GM18858 (cell line): ENCODE data around the gene TRMT10C.
"Not testable (repeated sequence)": the region's sequence is repeated elsewhere in the genome, so short reads cannot be mapped to it uniquely, and the experiment has no call there.

Experiments used
- ATAC-seq: cut with Tn5 transposase; IDR thresholded peaks from one replicate; pipeline ENCODE4 v1.9.1; 2021; ENCODE audit not compliant: unreplicated experiment

The TRMT10C gene

GRCh38 chr3:101548527-101549105 lies 13.1 kb upstream of the TRMT10C start:
- ATAC-seq = no peak

- ATAC-seq = no peak
Measured at GRCh38 chr3:101549473-101549872, 12.2 kb upstream of the TRMT10C start.

- ATAC-seq = not testable (repeated sequence)
Measured at GRCh38 chr3:101551359-101552081, 10.1 kb upstream of the TRMT10C start.

DNA sequence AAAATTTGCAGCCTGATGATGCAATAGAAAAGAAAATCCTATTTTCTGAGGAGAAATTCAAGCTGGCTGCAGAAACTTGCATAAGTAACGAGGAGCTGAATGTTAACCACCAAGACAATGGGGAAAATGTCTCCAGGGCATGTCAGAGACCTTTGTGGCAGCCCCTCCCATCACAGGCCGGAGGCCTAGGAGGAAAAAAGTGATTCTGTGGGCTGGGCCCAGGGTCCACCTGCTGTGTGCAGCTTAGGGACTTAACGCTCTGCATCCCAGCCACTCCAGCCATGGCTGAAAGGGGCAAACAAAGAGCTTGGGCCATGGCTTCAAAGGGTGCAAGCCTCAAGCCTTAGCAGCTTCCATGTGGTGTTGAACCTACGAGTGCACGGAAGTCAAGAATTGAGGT lies 8.3 kb upstream of the TRMT10C start:
- not testable (repeated sequence) for ATAC-seq

- ATAC-seq = no peak
Measured at GRCh38 chr3:101556064-101556463, 5.6 kb upstream of the TRMT10C start.

DNA sequence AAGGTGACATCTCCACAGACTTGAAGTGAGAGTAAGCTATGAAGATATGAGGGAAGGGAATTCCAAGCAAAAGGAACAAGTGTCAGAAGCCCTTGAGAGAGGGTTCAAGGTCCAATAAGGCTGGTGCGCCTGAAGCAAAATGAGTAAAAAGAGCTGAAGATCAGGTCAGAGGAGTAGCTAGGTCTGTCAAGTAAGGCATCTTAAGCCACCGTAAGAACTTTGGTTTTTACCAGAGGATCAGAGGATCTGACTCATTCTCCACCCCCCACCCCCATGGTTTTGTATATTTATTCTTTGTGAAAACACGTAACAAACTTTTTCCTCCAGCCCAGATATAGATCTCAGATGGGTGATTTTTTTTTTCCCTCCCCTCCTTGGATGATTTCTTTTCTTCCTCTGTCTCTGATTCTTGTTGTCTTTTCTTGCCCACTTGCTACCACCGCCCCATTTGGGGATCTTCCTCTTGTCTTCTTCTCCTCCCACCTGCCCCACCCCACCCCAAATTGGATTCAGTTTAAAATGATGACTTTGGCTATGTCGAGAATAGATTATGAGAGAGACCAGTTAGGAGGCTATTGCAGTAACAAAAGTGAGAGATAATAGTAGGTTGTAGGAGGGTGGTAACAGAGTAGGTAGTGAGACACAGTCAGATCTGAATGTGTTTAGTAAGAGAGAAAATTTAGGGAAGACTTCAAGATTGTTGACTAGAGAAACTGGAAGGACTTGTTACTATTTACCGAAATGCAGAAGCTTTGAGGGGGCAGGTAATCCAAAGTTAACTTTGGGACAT lies 6.1 kb downstream of the TRMT10C start:
- ATAC-seq = no peak

DNA sequence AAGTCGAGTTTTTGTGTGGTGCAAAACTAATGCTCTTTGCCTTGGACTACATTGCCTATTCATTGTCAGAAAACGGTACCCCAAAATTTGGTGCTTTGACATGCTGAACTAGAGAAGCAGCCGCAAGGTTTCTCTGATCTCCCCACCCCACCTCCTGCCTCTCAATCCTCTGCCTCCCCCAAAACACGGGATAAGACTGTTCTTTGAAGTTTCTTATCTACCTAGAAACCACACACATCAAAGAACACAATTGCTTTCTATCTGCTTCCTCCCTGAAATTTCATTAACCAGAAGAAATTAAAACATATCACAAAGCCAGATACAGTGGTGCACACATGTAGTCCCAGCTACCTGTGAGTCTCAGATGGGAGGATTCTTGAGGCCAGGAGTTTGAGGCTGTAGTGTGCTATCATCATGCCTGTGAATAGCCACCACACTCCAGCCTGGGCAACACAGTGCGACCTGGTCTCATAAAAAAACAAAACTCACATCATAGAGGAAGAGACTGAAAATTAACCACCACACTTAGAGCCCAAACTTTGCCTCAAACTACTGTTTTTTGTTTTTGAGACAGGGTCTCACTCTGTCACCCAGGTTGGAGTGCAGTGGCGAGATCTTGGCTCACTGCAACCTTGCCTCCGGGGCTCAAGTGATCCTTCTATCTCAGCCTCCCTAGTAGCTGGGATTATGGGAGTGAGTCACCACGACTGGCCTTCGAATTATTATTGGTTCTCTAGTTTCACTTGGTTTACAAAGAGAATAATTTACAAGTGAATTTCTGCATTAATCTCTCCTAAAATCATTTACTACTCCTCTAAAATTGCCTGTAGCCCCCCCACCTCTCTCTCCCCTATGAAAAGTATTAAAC lies 9.6 kb downstream of the TRMT10C start:
- no peak for ATAC-seq

DNA sequence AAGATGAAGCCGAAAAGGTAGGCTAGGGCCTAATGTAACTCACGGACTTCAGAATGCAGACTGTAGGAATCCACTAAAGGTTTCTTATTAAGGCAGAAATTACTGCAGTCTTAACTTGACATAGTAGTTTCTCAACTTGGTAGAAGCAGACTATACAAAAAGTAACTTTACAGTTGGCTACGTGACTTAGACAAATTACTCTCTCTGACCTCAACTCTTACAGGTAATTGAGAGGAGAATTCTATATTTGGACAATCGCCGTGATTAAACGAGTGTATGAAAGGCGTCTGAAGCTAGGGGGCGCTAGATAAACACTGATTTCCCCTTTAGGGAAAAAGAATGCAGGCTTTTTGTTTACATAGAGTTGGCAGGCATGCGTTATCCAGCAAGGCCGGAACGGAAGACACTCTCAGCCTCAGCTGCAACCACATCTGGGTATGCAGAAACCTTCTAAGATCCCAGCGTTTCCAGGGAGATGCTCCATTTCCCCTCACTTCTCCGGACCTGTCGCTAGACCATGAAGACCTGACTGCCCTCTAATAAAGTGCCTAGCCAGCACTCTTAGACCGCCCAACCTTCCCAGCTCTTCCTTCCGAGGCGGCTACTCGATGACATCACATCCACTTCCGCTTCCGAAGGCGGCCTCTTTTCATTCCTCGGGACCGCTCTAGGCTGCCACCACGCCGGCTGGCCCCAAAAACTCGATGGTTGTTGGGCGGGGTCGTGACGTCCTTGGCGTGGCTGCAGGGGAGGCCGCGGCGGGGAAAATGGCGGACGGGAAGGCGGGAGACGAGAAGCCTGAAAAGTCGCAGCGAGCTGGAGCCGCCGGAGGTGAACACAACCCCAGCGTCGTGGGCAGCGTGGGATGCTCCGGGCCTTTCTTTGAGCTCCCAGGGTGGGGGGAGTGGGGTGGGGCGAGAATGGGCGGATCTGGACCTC lies 12.1 kb downstream of the TRMT10C start, which contains the start of gene PCNP:
PCNP (plus strand) TSS at position 732 of the 939 bp plus-strand sequence; CDS start at position 768, 36 bp downstream.
- peak; percentile 67 for ATAC-seq

DNA sequence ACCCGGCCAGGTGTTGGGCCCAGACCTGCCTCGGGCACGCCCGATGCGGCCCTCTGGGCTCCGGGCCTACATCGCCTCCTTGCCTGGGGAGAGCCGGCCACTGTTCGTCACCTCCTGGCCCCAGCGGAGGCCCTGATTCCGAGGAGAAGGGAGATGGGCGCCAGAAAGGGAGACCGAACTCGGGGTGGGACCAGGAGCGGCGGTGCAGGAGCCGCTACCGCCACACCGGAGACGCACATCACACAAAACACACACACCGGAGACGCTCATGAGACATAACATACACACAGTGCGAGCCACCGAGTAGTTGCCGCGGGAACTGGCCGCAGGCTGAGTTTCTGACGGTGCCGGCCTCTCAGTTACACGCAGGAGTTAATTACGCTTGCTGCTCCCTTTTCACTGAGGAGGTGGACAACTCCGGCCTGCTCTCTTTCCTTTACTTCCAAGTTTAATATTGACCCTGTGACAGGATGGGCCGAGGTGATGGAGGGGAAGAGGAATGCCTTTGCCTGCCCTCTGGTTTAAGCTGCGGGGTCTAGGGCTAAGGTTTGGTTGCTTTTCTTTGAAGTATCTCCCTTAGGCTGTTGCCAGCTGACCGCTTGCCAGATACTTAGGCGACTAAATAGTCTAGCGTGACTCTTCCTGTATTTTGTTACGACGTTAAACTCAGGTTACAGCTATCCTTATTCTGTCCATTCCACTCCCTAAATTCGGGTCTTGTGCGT lies 12.9 kb downstream of the TRMT10C start:
- peak; percentile 38 for ATAC-seq

DNA sequence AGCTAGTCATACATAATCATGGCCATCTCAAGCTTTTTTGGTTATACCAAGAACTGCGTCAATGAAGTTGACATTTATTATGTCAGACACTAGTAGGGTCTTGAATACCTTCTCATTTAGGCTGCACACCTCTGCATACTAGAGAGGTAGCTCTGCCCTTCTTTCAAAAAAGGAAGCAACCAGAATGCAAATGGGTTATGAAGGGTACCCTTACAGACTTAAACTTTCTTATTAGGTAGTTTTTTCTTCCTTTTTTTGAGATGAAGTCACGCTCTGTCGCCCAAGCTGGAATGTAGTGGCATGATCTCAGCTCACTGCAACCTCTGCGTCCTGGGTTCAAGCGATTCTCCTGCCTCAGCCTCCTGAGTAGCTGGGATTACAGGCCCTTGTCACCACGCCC lies 15.6 kb downstream of the TRMT10C start:
- ATAC-seq = no peak

DNA sequence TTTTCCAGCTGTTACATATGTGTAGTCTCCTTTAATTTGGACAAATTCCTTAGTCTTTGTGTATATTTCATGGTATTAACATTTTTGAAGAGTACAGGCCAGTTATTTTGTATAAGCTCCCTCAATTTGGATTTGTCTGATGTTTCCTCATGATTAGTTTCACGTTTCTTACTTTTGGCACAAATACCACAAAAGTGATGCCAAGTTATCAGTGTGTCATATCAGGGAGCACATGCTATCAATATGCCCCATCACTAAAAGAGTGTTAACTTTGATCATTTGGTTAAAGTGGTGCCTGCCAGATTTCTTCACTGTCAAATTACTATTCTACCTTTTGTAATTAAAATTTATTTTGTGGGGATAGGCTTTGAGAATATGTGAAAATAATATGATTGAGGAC lies 26.9 kb downstream of the TRMT10C start:
- ATAC-seq = no peak

- no peak for ATAC-seq
Measured at GRCh38 chr3:101591071-101591470, 29.4 kb downstream of the TRMT10C start.

DNA sequence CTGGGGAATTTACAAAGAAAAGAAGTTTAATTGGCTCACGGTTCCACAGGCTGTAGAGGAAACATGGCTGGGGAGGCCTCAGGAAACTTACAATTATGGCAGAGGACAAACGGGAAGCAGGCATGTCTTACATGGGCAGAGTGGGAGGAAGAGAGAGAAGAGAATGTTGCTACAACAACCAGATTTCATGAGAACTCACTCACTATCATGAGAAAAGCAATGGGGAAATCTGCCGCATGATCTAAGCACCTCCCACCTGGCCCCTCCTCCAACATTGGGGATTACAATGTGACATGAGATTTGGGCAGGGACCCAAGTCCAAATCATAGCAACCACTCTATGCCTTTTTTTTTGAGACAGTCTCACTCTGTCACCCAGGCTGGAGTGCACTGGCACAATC lies 41.1 kb downstream of the TRMT10C start:
- ATAC-seq = no peak

GRCh38 chr3:101603184-101603583 lies 41.5 kb downstream of the TRMT10C start:
- ATAC-seq = no peak

GRCh38 chr3:101605398-101605797 lies 43.7 kb downstream of the TRMT10C start:
- not testable (repeated sequence) for ATAC-seq

- ATAC-seq = no peak
Measured at GRCh38 chr3:101611023-101611422, 49.4 kb downstream of the TRMT10C start.

DNA sequence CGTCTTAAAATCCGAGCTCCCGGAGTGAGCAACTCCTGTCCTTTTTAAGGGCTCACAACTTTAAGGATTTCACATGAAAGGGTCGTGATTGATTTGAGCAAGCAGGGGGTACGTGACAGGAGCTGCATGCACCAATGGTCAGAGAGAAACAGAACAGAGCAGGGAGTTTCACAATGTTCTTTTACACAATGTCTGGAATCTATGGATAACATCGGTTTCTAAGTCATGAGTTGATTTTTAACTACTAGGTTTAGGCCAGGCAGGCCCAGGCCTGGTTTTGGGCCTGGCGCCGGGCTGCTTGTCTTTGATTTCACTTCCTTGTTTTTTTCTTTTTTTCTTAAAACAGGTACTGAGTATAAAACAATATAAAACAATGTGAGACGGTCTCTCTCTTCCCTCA lies 51.3 kb downstream of the TRMT10C start:
- ATAC-seq = not testable (repeated sequence)

DNA sequence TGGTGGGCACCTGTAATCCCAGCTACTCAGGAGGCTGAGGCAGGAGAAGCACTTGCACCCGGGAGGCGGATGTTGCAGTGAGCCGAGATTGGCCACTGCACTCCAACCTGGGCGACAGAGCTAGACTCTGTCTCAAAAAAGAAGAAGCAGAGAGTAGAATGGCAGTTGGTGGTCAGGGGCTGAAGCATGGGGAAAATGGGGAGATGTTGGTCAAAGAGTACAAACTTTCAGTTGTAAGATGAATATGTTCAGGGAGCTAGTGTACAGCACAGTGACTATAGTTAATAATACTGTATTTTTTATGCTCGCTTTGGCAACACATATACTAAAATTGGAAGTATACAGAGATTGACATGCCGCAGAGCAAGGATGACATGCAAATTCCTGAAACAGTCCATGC lies 53.9 kb downstream of the TRMT10C start:
- no peak for ATAC-seq
